Breast epithelium (tissue), 4 donors: ENCODE measurements around the gene HAPSTR1. TPM values are rescaled to one million over a fixed set of nuclear protein-coding genes. Genes with fewer than 3 reads are reported as not detected.

ENCODE experiments used
- DNase-seq, 2 donors: peaks; one replicate each; pipeline ENCODE4 v3.0.0-alpha.2; 2019; ENCODE audit warnings: low spot score in 2 of 2
- H3K27ac ChIP-seq, 2 donors: fragments of 200-600 bp; sonication (generic) in 1 of 2; one replicate each; pipeline ENCODE4 v1.5.1; 2016 to 2019; ENCODE audit warnings: mild to moderate bottlenecking in 1 of 2
- H3K27me3 ChIP-seq, 2 donors: fragments of 200-600 bp; sonication (generic) in 1 of 2; one replicate each; pipeline versions ENCODE4 v1.5.1 to v1.6.0; 2017 to 2019; ENCODE audit warnings: control low read depth in 1 of 2, mild to moderate bottlenecking in 1 of 2
- H3K36me3 ChIP-seq: fragments of 200-600 bp; one replicate; pipeline ENCODE4 v1.5.1; 2019
- H3K4me1 ChIP-seq, 2 donors: fragments of 200-600 bp; sonication (generic); one replicate each; pipeline ENCODE4 v1.5.1; 2016 to 2019; ENCODE audit warnings: control low read depth in 1 of 2
- H3K4me3 ChIP-seq, 3 donors: fragments of 200-600 bp; sonication (generic); 1 replicate in 2 of 3; 2 replicates in 1 of 3; pipeline ENCODE4 v1.5.1; 2016 to 2019; ENCODE audit warnings: mild to moderate bottlenecking in 3 of 3, moderate library complexity in 2 of 3
- H3K9me3 ChIP-seq, 2 donors: fragments of 200-600 bp; sonication (generic) in 1 of 2; one replicate each; pipeline ENCODE4 v1.5.1; 2016 to 2019; ENCODE audit warnings: control low read depth in 1 of 2
- CTCF ChIP-seq, 3 donors: fragments of 450-650 bp; IDR thresholded peaks; one replicate each; pipeline ENCODE4 v1.5.1; 2016 to 2017; ENCODE audit warnings: antibody characterized with exemption in 3 of 3, mild to moderate bottlenecking in 3 of 3, moderate library complexity in 3 of 3
- POLR2A ChIP-seq: fragments of 450-650 bp; IDR thresholded peaks from one replicate; pipeline ENCODE4 v1.6.1; 2016; ENCODE audit warnings: antibody characterized with exemption, mild to moderate bottlenecking, moderate library complexity
- POLR2AphosphoS5 ChIP-seq, 3 donors: sonication (generic); formaldehyde crosslinking; IDR thresholded peaks; one replicate each; pipeline ENCODE4 v1.6.1; 2017; ENCODE audit warnings: antibody characterized with exemption in 3 of 3
- intact Hi-C: fragments of 100-400 bp; cut with DNase I; formaldehyde crosslinking; loops from one replicate; pipeline ENCODE4 v1.15.1; 2023; ENCODE audit warnings: low total_unique reads
- total RNA-seq, 3 donors: library from RNA; depleted of rRNA; stranded (reverse); fragments of >200 nt; gene quantifications; one replicate each; pipeline ENCODE4 v1.1.0, GENCODE V29; 2016

HAPSTR1 gene
- total RNA-seq, 3 donors from 2014 or later = 39.0 to 63.5 (median 50.1) TPM

DNA sequence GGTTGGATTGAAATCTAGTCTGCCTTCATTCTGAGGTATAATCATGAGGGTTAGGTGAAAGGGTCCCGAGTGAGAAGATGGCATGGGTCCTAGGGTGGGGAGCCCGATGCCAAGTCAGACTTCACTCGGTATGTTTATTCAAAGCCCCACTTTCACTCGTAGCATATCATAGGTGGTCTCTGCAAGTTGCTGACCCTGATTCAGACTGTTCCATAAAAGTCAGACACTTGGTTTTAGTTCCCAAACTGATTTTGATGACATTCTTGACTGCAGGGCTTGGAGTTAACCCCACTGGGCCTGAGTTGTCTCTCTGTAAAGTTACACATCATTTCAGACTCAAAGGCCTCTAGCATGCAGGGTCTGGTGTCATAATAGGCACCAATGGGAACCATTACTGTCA, 17.8 kb downstream of the HAPSTR1 start:
- H3K9me3 ChIP-seq = no peaks in the 10 kb centered on the region
- no peaks in the 10 kb centered on the region for H3K27me3 ChIP-seq
- no peak for DNase-seq
- peaks cover 0 to 18% of the 10 kb centered on the region in 2 donors for H3K4me1 ChIP-seq
- intact Hi-C loops = no loop called here
- H3K4me3 ChIP-seq = no peak overlapping the region
- TF ChIP-seq POLR2AphosphoS5 (IDR thresholded peaks at IDR 0.05) (no peak), CTCF (IDR thresholded peaks at IDR 0.05) (no peak), POLR2A (no peak)
- H3K27ac ChIP-seq = peak overlapping the region in 1 of 2 donors; percentile 30
- H3K36me3 ChIP-seq = no peaks in the 10 kb centered on the region

GRCh38 chr16:9112166-9112843, 20.9 kb downstream of the HAPSTR1 start:
- H3K4me3 ChIP-seq = peak overlapping the region in 1 of 3 donors; percentile 2
- no peaks in the 10 kb centered on the region for H3K27me3 ChIP-seq
- intact Hi-C loops = no loop called here
- TF ChIP-seq POLR2A (no peak), POLR2AphosphoS5 (IDR thresholded peaks at IDR 0.05) (no peak), CTCF (IDR thresholded peaks at IDR 0.05) (no peak)
- H3K9me3 ChIP-seq = no peaks in the 10 kb centered on the region
- H3K36me3 ChIP-seq = no peaks in the 10 kb centered on the region
- no peak overlapping the region for H3K27ac ChIP-seq
- DNase-seq = no peak
- peaks cover 0 to 18% of the 10 kb centered on the region in 2 donors for H3K4me1 ChIP-seq

DNA sequence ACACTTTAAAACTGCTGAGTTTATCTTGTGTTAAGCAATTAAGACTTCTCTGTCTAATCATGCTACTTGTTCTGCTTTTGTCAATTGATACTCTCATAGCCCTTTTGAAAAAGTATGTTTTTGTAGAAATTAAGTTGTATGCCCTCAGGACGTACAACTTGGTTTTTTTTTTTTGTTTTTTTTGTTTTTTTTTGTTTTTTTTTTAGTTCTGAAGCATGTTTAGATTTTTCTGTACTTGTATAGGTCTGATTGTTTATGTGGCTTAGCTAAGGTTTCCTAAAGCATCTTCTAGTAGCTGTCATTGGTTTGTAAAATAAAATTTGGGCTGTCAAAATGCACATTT, 21.4 kb downstream of the HAPSTR1 start:
- Histone ChIP-seq H3K27ac (no peak overlapping the region), H3K27me3 (no peaks in the 10 kb centered on the region), H3K4me1 (peaks cover 0 to 18% of the 10 kb centered on the region in 2 donors), H3K4me3 (no peak overlapping the region), H3K9me3 (no peaks in the 10 kb centered on the region), H3K36me3 (no peaks in the 10 kb centered on the region)
- intact Hi-C loops = no loop called here
- no peak for DNase-seq
- TF ChIP-seq POLR2A (no peak), CTCF (IDR thresholded peaks at IDR 0.05) (no peak), POLR2AphosphoS5 (IDR thresholded peaks at IDR 0.05) (no peak)

DNA sequence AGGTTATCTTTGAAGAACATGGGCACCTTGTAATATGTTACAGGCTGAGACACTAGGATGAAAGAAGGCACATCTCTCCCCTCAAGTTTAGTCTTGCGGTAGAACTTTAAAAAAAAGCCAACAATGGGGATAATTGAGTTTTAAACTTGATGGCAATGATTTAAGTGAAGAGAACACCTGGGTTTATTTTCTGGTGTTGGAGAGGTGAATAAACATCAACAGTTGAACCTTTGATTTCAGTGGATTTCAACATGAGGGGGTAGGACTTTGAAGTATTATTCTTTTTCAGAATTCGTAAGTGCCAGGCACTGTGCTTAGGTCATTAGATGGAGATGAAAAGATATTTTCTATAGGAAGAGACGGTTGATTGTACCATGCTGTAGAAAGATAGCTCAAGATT, 22.3 kb downstream of the HAPSTR1 start:
- Histone ChIP-seq H3K27me3 (no peaks in the 10 kb centered on the region), H3K4me1 (peaks cover 0 to 18% of the 10 kb centered on the region in 2 donors), H3K9me3 (no peaks in the 10 kb centered on the region), H3K27ac (peak overlapping the region in 1 of 2 donors; percentile 86), H3K36me3 (no peaks in the 10 kb centered on the region), H3K4me3 (no peak overlapping the region)
- TF ChIP-seq POLR2AphosphoS5 (IDR thresholded peaks at IDR 0.05) = no peak
- TF ChIP-seq CTCF (IDR thresholded peaks at IDR 0.05) = no peak
- no peak for TF ChIP-seq POLR2A
- DNase-seq = no peak
- intact Hi-C loops = no loop called here

DNA sequence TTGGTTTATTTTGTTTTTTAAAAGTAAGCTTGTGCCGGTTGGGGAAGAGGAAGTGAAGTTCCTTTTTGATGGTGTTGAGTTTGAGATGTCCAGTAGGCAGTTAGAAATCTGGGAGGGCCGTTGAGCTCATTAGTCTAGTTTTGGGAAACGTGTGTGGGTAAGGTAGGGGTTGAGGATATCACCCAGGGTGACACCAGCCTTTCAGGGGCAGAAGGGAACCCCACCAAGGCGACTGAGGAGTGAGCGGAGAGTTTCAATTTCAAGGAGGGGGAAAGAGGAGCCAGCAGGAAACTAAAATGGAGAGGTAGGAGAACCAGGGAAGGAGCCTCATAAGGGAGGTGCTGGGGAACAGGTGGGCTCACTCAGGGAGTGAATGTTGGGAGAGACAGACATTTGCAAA, 22.7 kb downstream of the HAPSTR1 start:
- Histone ChIP-seq H3K4me3 (no peak overlapping the region), H3K36me3 (no peaks in the 10 kb centered on the region), H3K27ac (peak overlapping the region; percentile 33 to 86), H3K4me1 (peaks cover 0 to 14% of the 10 kb centered on the region in 2 donors), H3K9me3 (no peaks in the 10 kb centered on the region), H3K27me3 (no peaks in the 10 kb centered on the region)
- no peak for DNase-seq
- TF ChIP-seq CTCF (IDR thresholded peaks at IDR 0.05) (no peak), POLR2A (no peak), POLR2AphosphoS5 (IDR thresholded peaks at IDR 0.05) (no peak)
- intact Hi-C loops = no loop called here
